B cell (primary cell): Measurements from ENCODE around the gene CIART. TPM values are rescaled to one million over a fixed set of nuclear protein-coding genes. Genes with fewer than 3 reads are reported as not detected.

Experiments
- ATAC-seq: fragments of 200-7000 bp; cut with Tn5 transposase; one replicate; pipeline ENCODE4 v1.10.0; 2021; ENCODE audit warnings: low read depth, mild to moderate bottlenecking, moderate number of reproducible peaks, moderate library complexity
- CTCF ChIA-PET: fragments of 350-600 bp; sonication (Branson Sonifier 250); formaldehyde crosslinking; loops from one replicate; lab custom pipeline; 2021; ENCODE audit warnings: antibody characterized with exemption, inconsistent platforms; lab: Charles Lee
- POLR2A ChIA-PET: fragments of 350-600 bp; sonication (Branson Sonifier 250); formaldehyde crosslinking; loops from one replicate; lab custom pipeline; 2021; ENCODE audit warnings: antibody characterized with exemption; lab: Charles Lee
- DNase-seq: peaks from one replicate; pipeline ENCODE4 v3.0.0; 2013
- H2AFZ ChIP-seq: 2 replicates; pipeline ENCODE4 v1.6.1; 2012; ENCODE audit warnings: mild to moderate bottlenecking, low read depth, low read length; ENCODE audit not compliant: insufficient read depth, poor library complexity, severe bottlenecking
- H3K27ac ChIP-seq, 2 donors: 1 replicate in 1 of 2; 2 replicates in 1 of 2; pipeline ENCODE4 v1.5.1; 2012 to 2013; ENCODE audit warnings: low read length in 2 of 2, mild to moderate bottlenecking in 2 of 2, moderate library complexity in 1 of 2
- H3K27me3 ChIP-seq, 4 experiments: fragments of 200-600 bp in 1 of 4; sonication (generic) in 1 of 4; replicated peaks in 1 of 4; 1 replicate in 2 of 4; 2 replicates in 2 of 4; pipeline versions ENCODE4 v1.6.1 to v1.7.0; 2013 to 2016; ENCODE audit warnings: low read length in 3 of 4, mild to moderate bottlenecking in 2 of 4, mixed read lengths in 1 of 4, moderate library complexity in 1 of 4; ENCODE audit not compliant: insufficient read depth in 4 of 4, control insufficient read depth in 3 of 4; ENCODE audit errors: control extremely low read depth in 1 of 4
- H3K36me3 ChIP-seq, 2 experiments: replicated peaks in 1 of 2; 1 replicate in 1 of 2; 2 replicates in 1 of 2; pipeline versions ENCODE4 v1.6.1 to v1.7.1; 2013; ENCODE audit warnings: low read length in 1 of 2; ENCODE audit not compliant: insufficient read depth in 2 of 2, control insufficient read depth in 1 of 2; ENCODE audit errors: control extremely low read depth in 1 of 2, extremely low read depth in 1 of 2
- H3K4me1 ChIP-seq, 2 donors: fragments of 200-600 bp in 1 of 2; sonication (generic) in 1 of 2; 1 replicate in 1 of 2; 2 replicates in 1 of 2; pipeline versions ENCODE4 v1.5.1 to v1.6.1; 2013 to 2017; ENCODE audit warnings: low read length in 2 of 2; ENCODE audit not compliant: control insufficient read depth in 2 of 2, insufficient read depth in 2 of 2
- H3K4me2 ChIP-seq: replicated peaks from 2 replicates; pipeline ENCODE3; 2012; ENCODE audit warnings: mild to moderate bottlenecking, low read depth, low read length; ENCODE audit not compliant: poor library complexity, severe bottlenecking
- H3K4me3 ChIP-seq, 5 experiments: fragments of 200-600 bp in 1 of 5; sonication (generic) in 1 of 5; 1 replicate in 3 of 5; 2 replicates in 2 of 5; pipeline versions ENCODE4 v1.5.1 to v1.7.0; 2011 to 2016; ENCODE audit warnings: low read length in 4 of 5, mild to moderate bottlenecking in 4 of 5, low read depth in 2 of 5, control low read depth in 1 of 5, moderate library complexity in 1 of 5; ENCODE audit not compliant: insufficient read depth in 1 of 5; ENCODE audit errors: control extremely low read depth in 1 of 5, extremely low read depth in 1 of 5
- H3K79me2 ChIP-seq: fragments of 200-600 bp; sonication (generic); one replicate; pipeline ENCODE4 v1.6.0; 2016; ENCODE audit warnings: low read length; ENCODE audit not compliant: control insufficient read depth, insufficient read depth
- H3K9ac ChIP-seq: fragments of 200-600 bp; sonication (generic); 2 replicates; pipeline ENCODE4 v1.6.1; 2017; ENCODE audit warnings: mild to moderate bottlenecking, low read length, moderate library complexity
- H3K9me3 ChIP-seq, 3 donors: one replicate each; pipeline versions ENCODE4 v1.6.1 to v1.7.1; 2013; ENCODE audit warnings: low read length in 2 of 3; ENCODE audit not compliant: control insufficient read depth in 2 of 3, insufficient read depth in 1 of 3; ENCODE audit errors: control extremely low read depth in 1 of 3
- H4K20me1 ChIP-seq: 2 replicates; pipeline ENCODE4 v1.6.0; 2012; ENCODE audit warnings: mild to moderate bottlenecking, low read length; ENCODE audit not compliant: insufficient read depth, control insufficient read depth, poor library complexity, severe bottlenecking
- H3K27ac Mint-ChIP-seq: one replicate; pipeline ENCODE4 v1.8.0; 2021; ENCODE audit warnings: mixed read lengths
- H3K27me3 Mint-ChIP-seq: one replicate; pipeline ENCODE4 v1.8.0; 2021; ENCODE audit warnings: mixed read lengths
- H3K4me1 Mint-ChIP-seq: one replicate; pipeline ENCODE4 v1.8.0; 2021; ENCODE audit warnings: mixed read lengths
- H3K4me3 Mint-ChIP-seq: one replicate; pipeline ENCODE4 v1.8.0; 2021; ENCODE audit warnings: mixed read lengths
- H3K9me3 Mint-ChIP-seq: one replicate; pipeline ENCODE4 v1.8.0; 2022; ENCODE audit warnings: mixed read lengths; ENCODE audit not compliant: insufficient read depth
- CTCF ChIP-seq: fragments of 200-600 bp; IDR thresholded peaks from one replicate; pipeline ENCODE4 v1.8.0; 2022; ENCODE audit warnings: antibody characterized with exemption, mild to moderate bottlenecking
- EZH2 ChIP-seq: IDR thresholded peaks from 2 replicates; pipeline ENCODE4 v1.6.1; 2012; ENCODE audit warnings: borderline replicate concordance, low read depth, mild to moderate bottlenecking, moderate library complexity, low read length; ENCODE audit not compliant: insufficient read depth, poor library complexity, severe bottlenecking
- WGBS: methylation state at CpG from one replicate; pipeline ENCODE4 v1.1.5; 2013; ENCODE audit warnings: missing lambda C conversion rate; ENCODE audit not compliant: insufficient coverage; 5-methylcytosine and 5-hydroxymethylcytosine counted together
- intact Hi-C: fragments of 100-400 bp; cut with micrococcal nuclease; formaldehyde crosslinking; loops from one replicate; pipeline ENCODE4 v1.10.0; 2022
- polyA plus RNA-seq: library from polyadenylated mRNA; depleted of rRNA; stranded (reverse); fragments of >200 nt; gene quantifications from 2 replicates; pipeline ENCODE4 v1.2.3, GENCODE V29; 2012
- total RNA-seq, 2 donors: library from RNA; stranded (reverse); fragments of 120-200 nt in 1 of 2; gene quantifications; 1 replicate in 1 of 2; 2 replicates in 1 of 2; pipeline versions ENCODE4 v1.2.3 to v1.2.4, GENCODE V29; 2013 to 2022

CIART gene
- total and polyA plus RNA-seq, 2 donors (not counting 1 experiment from before 2014, with no cell fraction given) = 0.46 TPM; not detected in 1

GRCh38 chr1:150257624-150258585 is 24.4 kb upstream of the CIART start, which contains the start of gene CA14:
Gene CA14 (plus strand): TSS chr1:150257774. CDS start chr1:150258129, 355 bp downstream.
- H3K9ac ChIP-seq = no peak within 1 kb of the TSS
- no peak for DNase-seq
- ChIA-PET CTCF (interaction anchor here (0.8 to 5.6 kb wide), 4 partner anchors 9 to 185 kb away, joined by 3 to 60 read pairs (median 4); partner anchors contain the start of gene CIART), POLR2A (no interaction called here)
- no peak within 1 kb of the TSS for H3K4me3 ChIP-seq
- peaks cover 0 to 36% (median 24%) of the 10 kb centered on the region in 4 experiments for H3K27me3 ChIP-seq
- intact Hi-C loops = loop anchor here (10.0 kb wide), 1 partner anchor 737 kb away; no protein-coding TSS in a partner anchor
- peaks cover 45% of the 10 kb centered on the region for H3K27me3 Mint-ChIP-seq
- H4K20me1 ChIP-seq = no peaks in the 10 kb centered on the region
- no peaks in the 10 kb centered on the region for H3K9me3 ChIP-seq
- H3K4me1 ChIP-seq = peaks cover 14 to 15% of the 10 kb centered on the region in 2 donors
- WGBS = 47% methylated on average over 10 of the region's 13 CpGs
- no peak within 1 kb of the TSS for H3K4me2 ChIP-seq
- no peaks in the 10 kb centered on the region for H3K9me3 Mint-ChIP-seq
- no peak within 1 kb of the TSS for H3K4me3 Mint-ChIP-seq
- H2AFZ ChIP-seq = no peak within 1 kb of the TSS
- ATAC-seq = no peak
- TF ChIP-seq CTCF = no peak
- no peak within 1 kb of the TSS for H3K27ac Mint-ChIP-seq
- no peaks in the 10 kb centered on the region for H3K36me3 ChIP-seq
- H3K4me1 Mint-ChIP-seq = peaks cover 13% of the 10 kb centered on the region
- no peaks in the 10 kb centered on the region for H3K79me2 ChIP-seq
- H3K27ac ChIP-seq = no peak within 1 kb of the TSS

- WGBS = 89% methylated on average over 3 of the region's 4 CpGs
- no peak overlapping the region for H3K4me3 Mint-ChIP-seq
- H3K27me3 ChIP-seq = peaks cover 0 to 36% (median 24%) of the 10 kb centered on the region in 4 experiments
- no peak overlapping the region for H3K9ac ChIP-seq
- DNase-seq (no peak), ATAC-seq (no peak)
- H2AFZ ChIP-seq = no peak overlapping the region
- H3K27ac ChIP-seq = no peak overlapping the region
- peaks cover 14 to 15% of the 10 kb centered on the region in 2 donors for H3K4me1 ChIP-seq
- H4K20me1 ChIP-seq = no peaks in the 10 kb centered on the region
- ChIA-PET CTCF (interaction anchor here (1.0 kb wide), 2 partner anchors 13 to 258 kb away, joined by 3 to 7 read pairs; partner anchors contain the start of gene C1orf54), POLR2A (no interaction called here)
- peaks cover 40% of the 10 kb centered on the region for H3K27me3 Mint-ChIP-seq
- no peaks in the 10 kb centered on the region for H3K36me3 ChIP-seq
- peaks cover 13% of the 10 kb centered on the region for H3K4me1 Mint-ChIP-seq
- intact Hi-C loops = loop anchor here (10.0 kb wide), 1 partner anchor 736 kb away; no protein-coding TSS in a partner anchor
- H3K79me2 ChIP-seq = no peaks in the 10 kb centered on the region
- TF ChIP-seq EZH2 (no peak), CTCF (no peak)
- H3K9me3 ChIP-seq = no peaks in the 10 kb centered on the region
- no peak overlapping the region for H3K4me2 ChIP-seq
- no peak overlapping the region for H3K27ac Mint-ChIP-seq
- H3K4me3 ChIP-seq = no peak overlapping the region
- H3K9me3 Mint-ChIP-seq = no peaks in the 10 kb centered on the region
These were observed 23.1 kb upstream of the CIART start for GRCh38 chr1:150259217-150259616.
